Transverse colon (tissue), 4 donors: Measurements from ENCODE around the gene PACS1. TPM values are rescaled to one million over a fixed set of nuclear protein-coding genes. Genes with fewer than 3 reads are reported as not detected.

Experiments
- DNase-seq: peaks from one replicate; pipeline ENCODE4 v3.0.0-alpha.2; 2019
- H3K27ac ChIP-seq, 4 donors: fragments of 200-600 bp; sonication (generic); 2 replicates each; pipeline ENCODE4 v1.5.1; 2016 to 2018; ENCODE audit warnings: inconsistent platforms in 4 of 4
- H3K27me3 ChIP-seq: fragments of 200-600 bp; sonication (generic); 2 replicates; pipeline ENCODE4 v1.5.1; 2017; ENCODE audit warnings: inconsistent platforms
- H3K36me3 ChIP-seq, 4 donors: fragments of 200-600 bp; sonication (generic); 2 replicates each; pipeline ENCODE4 v1.5.1; 2017 to 2019; ENCODE audit warnings: inconsistent platforms in 4 of 4
- H3K4me1 ChIP-seq, 4 donors: fragments of 200-600 bp; sonication (generic); 2 replicates each; pipeline ENCODE4 v1.5.1; 2017 to 2020; ENCODE audit warnings: inconsistent platforms in 4 of 4
- H3K4me3 ChIP-seq, 4 donors: fragments of 200-600 bp; sonication (generic); 1 replicate in 1 of 4; 2 replicates in 3 of 4; pipeline versions ENCODE4 v1.5.1 to v1.6.1; 2017 to 2019; ENCODE audit warnings: inconsistent platforms in 4 of 4
- H3K9me3 ChIP-seq, 2 donors: fragments of 200-600 bp; sonication (generic); 2 replicates each; pipeline ENCODE4 v1.5.1; 2017 to 2019; ENCODE audit warnings: inconsistent platforms in 2 of 2
- EP300 ChIP-seq: sonication (generic); formaldehyde crosslinking; IDR thresholded peaks from one replicate; pipeline ENCODE4 v1.6.1; 2017; ENCODE audit warnings: antibody characterized with exemption, low read depth
- POLR2A ChIP-seq: fragments of 450-650 bp; IDR thresholded peaks from one replicate; pipeline ENCODE4 v1.6.1; 2016; ENCODE audit warnings: antibody characterized with exemption, mild to moderate bottlenecking, moderate library complexity
- POLR2AphosphoS5 ChIP-seq, 3 donors: sonication (generic); formaldehyde crosslinking; IDR thresholded peaks; one replicate each; pipeline ENCODE4 v1.6.1; 2016; ENCODE audit warnings: antibody characterized with exemption in 3 of 3
- WGBS, 2 donors: methylation state at CpG; one replicate each; pipeline ENCODE4 v1.1.5; 2018; ENCODE audit warnings: low coverage in 1 of 2; 5-methylcytosine and 5-hydroxymethylcytosine counted together
- in situ Hi-C, 4 donors: fragments of 200-750 bp; cut with MboI; loops; one replicate each; pipeline versions ENCODE4 v1.15.0 to v1.15.1; 2017; ENCODE audit warnings: low sequenced_read_pairs in 3 of 4, low pct_ligation_motif_present in 1 of 4, low pct_unique_long_range_greater_than_20kb in 1 of 4
- intact Hi-C: fragments of 100-400 bp; cut with DNase I; formaldehyde crosslinking; loops from one replicate; pipeline ENCODE4 v1.15.1; 2023; ENCODE audit warnings: low total_unique reads
- total RNA-seq, 4 donors: library from RNA; depleted of rRNA; stranded (reverse); fragments of >200 nt; gene quantifications; one replicate each; pipeline ENCODE4 v1.1.0, GENCODE V29; 2016
- TF ChIP-seq, protein P1 (sequence below), 5 experiments: fragments of 200-600 bp in 3 of 5; fragments of 450-650 bp in 2 of 5; sonication (generic) in 3 of 5; IDR thresholded peaks; 1 replicate in 2 of 5; 2 replicates in 3 of 5; pipeline ENCODE4 v1.5.1; 2016 to 2017; ENCODE audit warnings: antibody characterized with exemption in 5 of 5, inconsistent platforms in 3 of 5, mild to moderate bottlenecking in 2 of 5, moderate library complexity in 1 of 5

The PACS1 gene
- total RNA-seq, 4 donors from 2014 or later: 9.8 to 52.0 (median 27.2) TPM

DNA sequence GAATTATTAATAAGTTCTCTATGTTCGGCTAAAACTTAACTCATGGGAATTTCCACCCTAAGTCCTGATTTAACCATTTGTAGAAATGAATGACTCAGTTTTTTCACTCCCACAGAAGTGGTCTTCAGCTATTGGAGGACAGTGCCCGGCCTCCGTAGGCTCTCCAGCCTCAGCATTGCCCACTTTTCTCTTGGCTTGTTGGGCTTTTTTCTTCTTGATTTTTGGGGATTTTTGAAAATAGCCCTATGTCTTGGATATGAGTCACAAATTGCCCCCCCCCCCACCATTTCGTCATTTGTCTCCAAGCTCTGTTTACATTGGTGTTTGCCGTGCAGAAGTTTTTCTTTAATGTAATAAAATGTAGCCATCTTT, 66.7 kb downstream of the PACS1 start:
- intact Hi-C loops (no loop called here), in situ Hi-C loops (no loop called here)
- no peak for DNase-seq
- Histone ChIP-seq H3K27ac (peak overlapping the region in 1 of 4 donors; percentile 21), H3K36me3 (no peaks in the 10 kb centered on the region), H3K4me3 (no peak overlapping the region), H3K27me3 (no peaks in the 10 kb centered on the region), H3K4me1 (peaks cover 0 to 19% (median 7%) of the 10 kb centered on the region in 4 donors), H3K9me3 (no peaks in the 10 kb centered on the region)
- TF ChIP-seq, protein P1, sequence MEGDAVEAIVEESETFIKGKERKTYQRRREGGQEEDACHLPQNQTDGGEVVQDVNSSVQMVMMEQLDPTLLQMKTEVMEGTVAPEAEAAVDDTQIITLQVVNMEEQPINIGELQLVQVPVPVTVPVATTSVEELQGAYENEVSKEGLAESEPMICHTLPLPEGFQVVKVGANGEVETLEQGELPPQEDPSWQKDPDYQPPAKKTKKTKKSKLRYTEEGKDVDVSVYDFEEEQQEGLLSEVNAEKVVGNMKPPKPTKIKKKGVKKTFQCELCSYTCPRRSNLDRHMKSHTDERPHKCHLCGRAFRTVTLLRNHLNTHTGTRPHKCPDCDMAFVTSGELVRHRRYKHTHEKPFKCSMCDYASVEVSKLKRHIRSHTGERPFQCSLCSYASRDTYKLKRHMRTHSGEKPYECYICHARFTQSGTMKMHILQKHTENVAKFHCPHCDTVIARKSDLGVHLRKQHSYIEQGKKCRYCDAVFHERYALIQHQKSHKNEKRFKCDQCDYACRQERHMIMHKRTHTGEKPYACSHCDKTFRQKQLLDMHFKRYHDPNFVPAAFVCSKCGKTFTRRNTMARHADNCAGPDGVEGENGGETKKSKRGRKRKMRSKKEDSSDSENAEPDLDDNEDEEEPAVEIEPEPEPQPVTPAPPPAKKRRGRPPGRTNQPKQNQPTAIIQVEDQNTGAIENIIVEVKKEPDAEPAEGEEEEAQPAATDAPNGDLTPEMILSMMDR (IDR thresholded peaks at IDR 0.05): no peak
- no peak for TF ChIP-seq POLR2A
- no peak for TF ChIP-seq EP300
- no peak for TF ChIP-seq POLR2AphosphoS5 (IDR thresholded peaks at IDR 0.05)
- WGBS, 2 donors: 43 to 57% methylated on average over 4 to 5 of the region's 5 CpGs

DNA sequence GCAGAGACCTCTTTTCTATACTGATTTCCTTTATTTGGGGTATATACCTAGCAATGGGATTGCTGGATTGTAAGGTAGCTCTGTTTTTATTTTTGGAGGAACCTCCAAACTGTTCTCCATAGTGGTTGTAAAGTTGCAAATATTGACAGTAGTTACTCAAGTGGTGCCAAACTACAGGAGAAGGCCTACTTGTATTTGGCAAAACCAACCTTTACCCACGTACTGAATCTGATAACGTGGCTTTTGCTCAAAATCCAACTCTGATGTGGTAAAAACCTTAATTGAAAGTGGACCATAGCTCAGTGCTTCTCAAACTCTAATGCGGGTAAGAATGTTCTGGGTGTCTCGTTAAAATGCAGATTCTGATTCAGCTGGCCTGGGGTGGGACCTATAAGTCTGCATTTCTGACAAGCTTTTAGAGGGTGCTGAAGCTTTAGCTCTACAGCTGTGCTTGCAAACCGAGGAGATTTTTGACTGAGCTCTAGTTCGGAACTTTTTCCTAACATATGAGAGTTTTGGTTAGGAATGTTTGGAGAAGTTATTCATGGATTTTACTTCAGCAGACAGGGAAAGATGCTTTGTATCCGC, 69.8 kb downstream of the PACS1 start:
- H3K27ac ChIP-seq: no peak overlapping the region
- in situ Hi-C loops: no loop called here
- DNase-seq: no peak

DNA sequence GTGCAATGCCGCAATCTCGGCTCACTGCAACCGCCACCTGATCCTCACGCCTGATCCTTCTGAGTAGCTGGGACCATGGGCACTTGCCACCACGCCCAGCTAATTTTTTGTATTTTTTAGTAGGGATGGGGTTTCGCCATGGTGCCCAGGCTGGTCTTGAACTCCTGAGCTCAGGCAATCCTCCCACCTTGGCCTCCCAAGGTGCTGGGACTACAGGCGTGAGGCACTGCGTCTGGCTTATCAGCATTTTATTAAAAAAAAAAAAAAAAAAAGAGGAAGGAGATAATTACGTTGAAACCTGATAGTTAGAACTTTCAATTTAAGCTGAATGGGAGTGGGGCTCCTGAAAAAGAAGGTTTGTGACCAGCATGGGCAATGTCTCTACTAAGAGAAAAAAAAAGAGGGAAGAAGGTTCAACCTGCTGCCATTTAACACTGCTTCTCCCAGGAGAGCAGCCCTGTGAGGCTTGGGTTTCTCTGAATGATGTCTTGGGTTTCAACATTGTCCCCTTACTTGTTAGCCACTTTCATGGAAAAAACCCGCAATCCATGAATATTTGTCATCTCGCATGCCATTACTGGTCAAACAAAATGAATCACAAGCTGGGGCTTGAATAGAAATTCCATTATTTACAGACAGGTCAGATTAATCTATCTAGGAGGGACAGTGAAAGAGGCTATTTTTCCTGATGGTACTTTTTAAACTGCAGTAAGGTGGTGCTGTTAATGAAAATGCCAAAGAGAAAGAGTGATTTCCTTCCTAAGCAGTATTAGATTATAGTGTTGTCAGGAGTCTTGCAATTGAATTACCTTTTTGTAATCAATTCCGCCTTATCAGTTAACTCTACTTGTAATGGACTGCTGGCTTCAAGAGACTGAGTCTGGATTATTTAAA, 72.5 kb downstream of the PACS1 start:
- Histone ChIP-seq H3K4me3 (no peak overlapping the region), H3K9me3 (no peaks in the 10 kb centered on the region), H3K36me3 (no peaks in the 10 kb centered on the region), H3K4me1 (peaks cover 0 to 3% (median under 1%) of the 10 kb centered on the region in 4 donors), H3K27ac (no peak overlapping the region), H3K27me3 (no peaks in the 10 kb centered on the region)
- intact Hi-C loops (no loop called here), in situ Hi-C loops (no loop called here)
- WGBS, 2 donors: 92 to 99% methylated on average over 8 to 12 of the region's 12 CpGs
- TF ChIP-seq POLR2A (no peak), POLR2AphosphoS5 (IDR thresholded peaks at IDR 0.05) (no peak)
- DNase-seq: no peak

More for the DNA sequence above, 69.8 kb downstream of the PACS1 start:
- no peaks in the 10 kb centered on the region for H3K9me3 ChIP-seq
- H3K4me3 ChIP-seq: no peak overlapping the region
- no peak for TF ChIP-seq POLR2AphosphoS5 (IDR thresholded peaks at IDR 0.05)
- TF ChIP-seq, protein P1 (IDR thresholded peaks at IDR 0.05): no peak
- no peak for TF ChIP-seq POLR2A
- TF ChIP-seq EP300: no peak
- H3K4me1 ChIP-seq: peaks cover 0 to 14% (median 6%) of the 10 kb centered on the region in 4 donors
- intact Hi-C loops: no loop called here
- no peaks in the 10 kb centered on the region for H3K27me3 ChIP-seq
- H3K36me3 ChIP-seq: no peaks in the 10 kb centered on the region
- WGBS, 2 donors: 95 to 100% methylated on average over 5 to 7 of the region's 7 CpGs

DNA sequence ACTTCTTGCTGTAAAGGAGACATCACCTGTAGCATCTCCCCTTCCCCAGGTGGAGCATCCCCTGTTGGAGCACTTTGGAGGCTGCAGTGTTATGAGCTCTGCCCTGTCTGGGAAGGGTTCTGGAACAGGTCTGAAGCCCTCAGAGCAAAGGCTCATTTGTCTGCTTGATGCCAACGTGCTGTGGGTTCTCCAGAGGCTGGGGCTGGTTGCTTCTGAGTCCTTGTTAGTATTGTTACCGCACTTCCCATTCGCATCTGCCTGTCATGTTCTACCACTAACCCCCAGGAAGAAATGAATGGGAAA, 73.1 kb downstream of the PACS1 start:
- no peaks in the 10 kb centered on the region for H3K36me3 ChIP-seq
- no peak for DNase-seq
- H3K9me3 ChIP-seq: no peaks in the 10 kb centered on the region
- no peaks in the 10 kb centered on the region for H3K4me1 ChIP-seq
- 92 to 94% methylated on average over 2 to 3 of the region's 3 CpGs for WGBS, 2 donors
- no peaks in the 10 kb centered on the region for H3K27me3 ChIP-seq
- H3K27ac ChIP-seq: no peak overlapping the region
- in situ Hi-C loops: no loop called here
- intact Hi-C loops: no loop called here
- no peak overlapping the region for H3K4me3 ChIP-seq
- no peak for TF ChIP-seq EP300
- TF ChIP-seq, protein P1 (IDR thresholded peaks at IDR 0.05): no peak
- TF ChIP-seq POLR2A: no peak
- TF ChIP-seq POLR2AphosphoS5 (IDR thresholded peaks at IDR 0.05): no peak
